GM12864 (cell line): ENCODE results near the gene ARVCF.
A peak's percentile ranks its signal among the peaks of the same experiment; 100 is the strongest.

Experiments used
- DNase-seq: peaks from one replicate; pipeline ENCODE4 v3.0.0-alpha.2; 2011; ENCODE audit warnings: low read depth
- H3K4me3 ChIP-seq: 2 replicates; pipeline ENCODE4 v1.5.1; 2011; ENCODE audit warnings: mild to moderate bottlenecking, low read depth, low read length, control low read depth
- TF ChIP-seq, protein P1 (sequence below): IDR thresholded peaks from 2 replicates; pipeline ENCODE4 v1.5.1; 2011; ENCODE audit warnings: low read depth, mild to moderate bottlenecking, moderate library complexity, low read length, control low read depth, inconsistent platforms; ENCODE audit errors: missing control alignments

Gene ARVCF

DNA sequence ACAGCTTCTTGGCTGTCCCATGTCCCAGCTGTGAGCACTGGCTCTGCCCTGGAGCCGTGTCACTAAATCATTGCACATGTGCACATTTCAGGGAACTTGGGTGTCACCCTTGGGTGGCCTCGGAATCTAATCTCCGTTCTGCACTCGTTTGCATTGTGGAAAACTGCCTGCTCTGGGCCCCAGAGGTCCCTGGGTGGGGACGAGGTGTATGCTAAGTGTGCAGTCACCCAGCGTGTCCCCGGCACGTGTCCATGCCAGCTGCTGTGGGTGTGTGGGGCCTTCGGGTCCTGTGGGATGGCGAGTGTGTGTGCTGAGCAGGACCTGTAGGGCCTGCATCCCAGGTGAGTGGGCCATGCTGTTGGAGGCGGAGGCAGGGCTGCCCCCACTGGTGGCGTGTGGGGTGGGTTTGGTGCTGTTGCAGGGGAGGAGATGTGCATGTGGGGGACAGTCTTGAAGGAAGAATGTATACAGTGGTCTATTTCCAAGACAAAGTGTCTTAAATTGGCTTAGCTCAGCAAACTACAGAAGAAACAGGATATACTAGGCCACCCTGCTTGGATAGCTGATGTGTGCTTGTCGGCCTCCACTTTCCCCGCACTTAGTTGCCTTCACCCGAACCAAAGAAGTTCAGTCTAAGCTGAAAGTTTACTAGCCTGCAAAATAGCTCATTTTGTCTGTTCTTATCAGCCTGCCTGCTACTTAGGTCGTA is 18.9 kb upstream of the ARVCF start:
- DNase-seq: no peak
- TF ChIP-seq, protein P1, sequence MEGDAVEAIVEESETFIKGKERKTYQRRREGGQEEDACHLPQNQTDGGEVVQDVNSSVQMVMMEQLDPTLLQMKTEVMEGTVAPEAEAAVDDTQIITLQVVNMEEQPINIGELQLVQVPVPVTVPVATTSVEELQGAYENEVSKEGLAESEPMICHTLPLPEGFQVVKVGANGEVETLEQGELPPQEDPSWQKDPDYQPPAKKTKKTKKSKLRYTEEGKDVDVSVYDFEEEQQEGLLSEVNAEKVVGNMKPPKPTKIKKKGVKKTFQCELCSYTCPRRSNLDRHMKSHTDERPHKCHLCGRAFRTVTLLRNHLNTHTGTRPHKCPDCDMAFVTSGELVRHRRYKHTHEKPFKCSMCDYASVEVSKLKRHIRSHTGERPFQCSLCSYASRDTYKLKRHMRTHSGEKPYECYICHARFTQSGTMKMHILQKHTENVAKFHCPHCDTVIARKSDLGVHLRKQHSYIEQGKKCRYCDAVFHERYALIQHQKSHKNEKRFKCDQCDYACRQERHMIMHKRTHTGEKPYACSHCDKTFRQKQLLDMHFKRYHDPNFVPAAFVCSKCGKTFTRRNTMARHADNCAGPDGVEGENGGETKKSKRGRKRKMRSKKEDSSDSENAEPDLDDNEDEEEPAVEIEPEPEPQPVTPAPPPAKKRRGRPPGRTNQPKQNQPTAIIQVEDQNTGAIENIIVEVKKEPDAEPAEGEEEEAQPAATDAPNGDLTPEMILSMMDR: no peak
- H3K4me3 ChIP-seq: no peak overlapping the region

DNA sequence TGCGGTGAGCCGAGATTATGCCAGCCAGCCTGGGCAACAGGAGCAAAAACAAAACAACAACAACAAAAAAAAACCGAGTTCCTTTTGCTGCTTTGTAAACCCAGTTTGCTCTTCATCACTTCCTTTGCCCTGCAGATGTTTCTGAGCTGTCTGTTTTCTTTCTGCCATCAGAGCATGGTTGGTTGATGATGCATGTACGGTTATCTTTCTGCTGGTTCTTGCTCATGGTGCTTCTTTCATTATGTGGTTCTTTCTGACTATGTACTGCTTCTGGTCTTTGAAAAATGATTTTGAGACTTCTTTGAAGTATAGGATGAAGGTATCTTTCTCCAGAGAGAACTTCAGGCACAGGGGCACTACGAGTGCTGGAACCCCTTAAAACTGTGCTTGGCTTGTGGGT is 17.5 kb upstream of the ARVCF start:
- H3K4me3 ChIP-seq: no peak overlapping the region
- TF ChIP-seq, protein P1: no peak
- DNase-seq: peak; percentile 62

DNA sequence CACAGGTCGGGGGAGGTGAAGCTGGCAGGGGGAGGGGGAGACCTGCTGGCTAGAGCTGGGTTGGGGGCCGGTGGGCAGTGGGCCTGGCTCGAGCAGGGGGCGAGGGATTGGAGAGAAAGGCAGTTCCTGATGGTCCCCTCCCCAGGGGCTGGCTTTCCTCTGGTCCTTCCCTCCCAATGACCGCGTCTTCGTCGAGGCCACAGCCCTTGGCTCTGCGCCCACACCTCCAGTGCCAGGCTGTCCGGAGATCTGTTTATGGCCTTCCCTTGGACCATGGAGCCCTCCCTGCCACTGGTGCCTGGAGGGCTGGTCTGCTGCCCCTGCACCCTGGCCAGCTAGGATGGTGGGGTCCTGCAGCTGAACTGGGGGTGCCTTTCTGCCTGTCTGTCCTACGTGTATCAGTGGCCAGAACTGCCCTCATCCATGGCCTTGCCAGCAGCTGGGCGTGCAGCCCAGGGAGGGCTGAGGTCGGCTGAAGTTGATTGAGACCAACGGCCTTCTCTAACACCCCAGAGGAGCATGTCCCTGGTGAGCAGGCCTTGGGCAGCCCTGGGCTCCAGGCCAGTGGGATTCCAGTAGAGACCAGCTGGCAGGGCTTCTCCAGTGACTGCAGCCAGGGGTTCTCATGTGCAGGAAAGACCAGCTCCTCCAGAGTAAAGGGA is 16.6 kb upstream of the ARVCF start:
- no peak overlapping the region for H3K4me3 ChIP-seq
- DNase-seq: no peak
- TF ChIP-seq, protein P1: no peak

DNA sequence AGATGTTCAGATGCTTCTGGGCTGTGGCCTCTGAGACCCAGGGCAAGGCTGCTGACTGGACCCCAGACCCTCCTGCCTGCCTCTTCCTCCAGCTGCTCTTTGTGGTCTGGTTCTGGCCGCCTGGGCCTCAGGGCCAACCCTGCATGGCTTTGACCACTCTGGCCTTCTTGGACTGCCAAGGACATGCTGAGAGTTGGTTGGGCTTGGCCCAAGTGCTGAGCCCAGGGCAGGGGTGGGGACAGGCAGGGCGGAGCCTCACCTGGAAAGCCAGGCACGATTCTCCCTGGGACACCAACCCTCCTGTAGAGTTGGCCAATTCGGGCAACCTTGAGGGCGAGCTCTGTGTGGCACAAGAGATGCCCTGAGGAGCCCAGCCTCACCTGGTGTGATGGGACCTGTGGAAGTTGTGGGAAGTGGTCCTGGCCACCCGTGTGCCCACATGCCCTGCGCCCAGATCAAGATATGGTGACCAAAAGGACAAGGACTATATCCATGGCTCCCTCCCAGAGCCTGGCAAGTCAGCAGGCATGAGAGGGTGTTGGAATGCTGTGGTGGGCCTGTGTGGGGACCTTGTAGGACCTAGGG is 15.9 kb upstream of the ARVCF start:
- TF ChIP-seq, protein P1: no peak
- no peak for DNase-seq
- no peak overlapping the region for H3K4me3 ChIP-seq

DNA sequence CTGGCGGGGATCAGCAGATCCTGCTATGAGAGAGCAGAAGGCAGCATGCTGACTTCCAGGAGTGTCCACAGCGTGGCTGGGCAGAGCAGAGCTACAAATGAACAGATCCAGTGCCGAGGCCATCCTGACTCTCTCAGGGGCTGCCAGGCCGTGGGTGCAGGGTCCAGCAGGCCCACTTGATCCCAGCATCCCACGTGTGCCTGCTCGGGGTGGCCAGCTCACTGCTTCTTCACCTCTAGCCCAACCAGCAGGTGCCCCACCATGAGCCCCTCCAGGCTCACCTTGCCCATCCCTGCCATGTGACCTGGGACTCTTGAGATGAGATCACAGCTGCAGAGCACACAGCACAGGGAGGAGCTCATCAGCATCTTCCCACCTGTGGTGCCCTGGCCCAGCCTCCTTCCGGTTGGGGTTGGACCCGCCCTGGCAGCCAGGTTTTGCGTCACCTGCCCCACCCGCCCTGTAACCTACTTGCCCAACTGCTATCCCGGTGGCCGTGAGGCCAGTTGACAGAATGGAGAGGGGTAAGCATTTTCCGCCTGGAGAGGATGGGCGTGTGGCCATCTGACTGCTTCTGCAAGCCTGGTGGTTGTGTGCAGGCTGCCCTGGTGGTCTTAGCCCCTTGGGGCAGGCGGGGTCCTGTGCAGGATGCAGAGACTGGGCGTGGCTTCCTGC is 15.2 kb upstream of the ARVCF start:
- no peak overlapping the region for H3K4me3 ChIP-seq
- TF ChIP-seq, protein P1: no peak
- DNase-seq: no peak

DNA sequence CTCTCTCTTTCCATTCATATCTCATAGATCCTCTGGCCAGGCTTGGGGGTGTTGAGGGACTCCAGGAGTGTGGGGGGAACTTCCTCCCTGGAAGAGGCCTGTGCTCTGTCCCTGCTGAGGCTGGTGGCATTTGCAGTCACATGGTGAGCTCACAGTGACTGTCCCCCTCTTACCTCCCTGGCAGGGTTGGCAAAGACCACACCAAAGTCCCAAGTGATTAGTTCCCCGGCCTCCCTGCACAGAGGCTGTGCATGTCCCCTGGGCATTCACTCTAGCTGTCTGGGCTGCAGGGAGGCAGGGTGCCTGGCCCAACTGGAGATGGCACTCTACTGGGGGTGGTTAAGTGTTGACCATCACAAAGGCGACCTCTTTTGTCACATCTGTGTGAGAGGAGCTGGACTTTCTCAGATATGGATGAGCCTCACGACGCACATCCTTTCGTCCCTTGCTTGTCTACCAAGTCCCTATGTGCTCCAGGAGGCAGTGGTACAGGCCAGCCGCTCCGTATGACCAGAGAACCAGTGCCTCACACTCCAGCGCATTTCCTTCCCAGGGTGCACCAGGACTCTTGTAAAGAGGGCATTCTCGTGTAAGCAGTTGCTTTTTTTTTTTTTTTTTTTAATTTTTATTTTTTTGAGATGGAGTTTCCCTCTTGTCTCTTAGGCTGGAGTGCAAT is 13.1 kb upstream of the ARVCF start:
- TF ChIP-seq, protein P1: no peak
- DNase-seq: no peak
- no peak overlapping the region for H3K4me3 ChIP-seq
